GM13977 (cell line): ENCODE results near the gene CCL20.
A peak's percentile ranks its signal among the peaks of the same experiment; 100 is the strongest.

Source experiments
- DNase-seq: peaks from one replicate; pipeline ENCODE4 v3.0.0; 2012; ENCODE audit warnings: low spot score
- CTCF ChIP-seq: IDR thresholded peaks from 2 replicates; pipeline ENCODE4 v1.5.1; 2012; ENCODE audit warnings: mild to moderate bottlenecking, control low read depth; ENCODE audit not compliant: insufficient read depth; ENCODE audit errors: extremely low read depth, missing control alignments
- in situ Hi-C: fragments of 300-500 bp; cut with MboI; formaldehyde crosslinking; loops from one replicate; pipeline ENCODE4 v1.12.0; 2022; ENCODE audit warnings: low sequenced_read_pairs, low pct_unique_long_range_greater_than_20kb, mixed read lengths, inconsistent platforms; ENCODE audit not compliant: unreplicated experiment

The CCL20 gene

GRCh38 chr2:227813562-227814353 is at the start of gene CCL20:
Gene CCL20 (plus strand): TSS chr2:227813842. CDS start chr2:227813912, 70 bp downstream.
- TF ChIP-seq CTCF: no peak
- no peak for DNase-seq
- in situ Hi-C loops: no loop called here

GRCh38 chr2:227765788-227766372 is 47.8 kb upstream of the CCL20 start:
- no peak for DNase-seq
- no peak for TF ChIP-seq CTCF
- in situ Hi-C loops: loop anchor here (25.0 kb wide), 2 partner anchors 279 to 629 kb away; no protein-coding TSS in a partner anchor

GRCh38 chr2:227766373-227766883 is 47.2 kb upstream of the CCL20 start:
- in situ Hi-C loops: loop anchor here (25.0 kb wide), 2 partner anchors 279 to 629 kb away; no protein-coding TSS in a partner anchor
- DNase-seq: peak; percentile 82
- TF ChIP-seq CTCF: peak; percentile 78

DNA sequence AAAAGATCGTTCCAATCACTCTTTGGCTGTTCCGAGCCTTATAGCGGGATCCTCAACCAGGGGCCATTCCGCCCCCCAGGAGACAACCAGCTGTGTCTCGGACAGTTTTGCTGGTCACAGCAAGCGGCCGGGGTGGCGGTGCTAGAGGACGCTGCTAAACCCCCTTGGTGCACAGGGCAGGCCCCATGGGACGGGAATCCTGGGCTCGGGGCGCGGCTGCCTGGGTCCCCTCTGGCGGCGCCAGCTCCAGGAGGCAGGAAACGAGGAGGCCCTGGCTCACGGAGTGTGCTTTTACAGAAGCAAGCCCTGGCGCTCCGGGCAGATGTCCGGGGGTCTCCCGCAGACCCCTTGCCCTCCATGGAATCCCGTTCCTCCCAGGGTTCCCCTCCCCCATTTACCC is 45.8 kb upstream of the CCL20 start:
- TF ChIP-seq CTCF: no peak
- in situ Hi-C loops: loop anchor here (25.0 kb wide), 2 partner anchors 281 to 631 kb away; no protein-coding TSS in a partner anchor
- no peak for DNase-seq

GRCh38 chr2:227772197-227772661 is 41.4 kb upstream of the CCL20 start:
- in situ Hi-C loops: loop anchor here (25.0 kb wide), 2 partner anchors 285 to 635 kb away; no protein-coding TSS in a partner anchor
- DNase-seq: no peak
- no peak for TF ChIP-seq CTCF

GRCh38 chr2:227772932-227773331 is 40.7 kb upstream of the CCL20 start:
- no peak for DNase-seq
- in situ Hi-C loops: loop anchor here (25.0 kb wide), 2 partner anchors 286 to 636 kb away; no protein-coding TSS in a partner anchor
- TF ChIP-seq CTCF: no peak
